ENCODE results near the gene LRR1.
"Not testable (repeated sequence)": the region's sequence is repeated elsewhere in the genome, so short reads cannot be mapped to it uniquely, and the experiment has no call there.

LRR1 gene

DNA sequence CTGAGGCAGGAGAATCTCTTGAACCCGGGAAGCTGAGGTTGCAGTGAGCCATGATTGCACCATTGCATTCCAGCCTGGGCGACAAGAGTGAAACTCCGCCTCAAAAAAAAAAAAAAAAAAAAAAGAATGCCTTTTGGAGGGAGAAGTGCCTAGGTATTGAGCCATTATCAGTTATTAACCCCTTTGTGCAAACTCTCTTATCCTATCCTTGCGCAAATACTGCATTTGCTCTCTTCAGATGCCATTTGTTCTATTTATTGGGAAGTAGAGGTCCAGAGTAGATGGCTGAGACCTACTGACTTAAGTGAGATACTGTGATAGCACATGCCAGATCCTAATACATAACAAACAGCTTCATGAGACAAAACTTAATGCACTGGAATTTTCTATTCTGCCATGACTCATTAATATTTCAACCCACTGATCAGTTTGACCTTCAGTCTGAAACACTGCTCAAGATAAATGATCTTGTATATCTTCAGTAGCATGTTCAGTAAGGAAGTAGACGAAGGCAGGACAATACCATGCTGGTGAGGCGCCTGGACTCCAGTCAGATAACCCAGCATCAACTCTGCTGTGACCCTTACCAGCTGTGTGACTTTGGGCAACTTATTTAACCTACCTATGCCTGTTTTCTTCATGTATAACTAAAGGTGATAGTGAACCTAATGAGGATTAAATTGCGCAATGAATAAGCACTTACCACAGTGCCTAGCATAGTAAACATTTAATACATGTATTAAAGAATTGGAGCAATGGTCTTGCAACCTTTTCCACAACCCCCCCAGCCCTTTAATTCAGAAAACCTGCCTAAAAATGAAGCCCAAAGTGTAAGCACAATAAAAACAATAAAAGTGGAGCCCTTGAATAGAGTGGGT, 42.0 kb downstream of the LRR1 start:
- no peak for DNase-seq (ENCODE audit: low spot score)
- TF ChIP-seq, protein P1, sequence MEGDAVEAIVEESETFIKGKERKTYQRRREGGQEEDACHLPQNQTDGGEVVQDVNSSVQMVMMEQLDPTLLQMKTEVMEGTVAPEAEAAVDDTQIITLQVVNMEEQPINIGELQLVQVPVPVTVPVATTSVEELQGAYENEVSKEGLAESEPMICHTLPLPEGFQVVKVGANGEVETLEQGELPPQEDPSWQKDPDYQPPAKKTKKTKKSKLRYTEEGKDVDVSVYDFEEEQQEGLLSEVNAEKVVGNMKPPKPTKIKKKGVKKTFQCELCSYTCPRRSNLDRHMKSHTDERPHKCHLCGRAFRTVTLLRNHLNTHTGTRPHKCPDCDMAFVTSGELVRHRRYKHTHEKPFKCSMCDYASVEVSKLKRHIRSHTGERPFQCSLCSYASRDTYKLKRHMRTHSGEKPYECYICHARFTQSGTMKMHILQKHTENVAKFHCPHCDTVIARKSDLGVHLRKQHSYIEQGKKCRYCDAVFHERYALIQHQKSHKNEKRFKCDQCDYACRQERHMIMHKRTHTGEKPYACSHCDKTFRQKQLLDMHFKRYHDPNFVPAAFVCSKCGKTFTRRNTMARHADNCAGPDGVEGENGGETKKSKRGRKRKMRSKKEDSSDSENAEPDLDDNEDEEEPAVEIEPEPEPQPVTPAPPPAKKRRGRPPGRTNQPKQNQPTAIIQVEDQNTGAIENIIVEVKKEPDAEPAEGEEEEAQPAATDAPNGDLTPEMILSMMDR (IDR thresholded peaks at IDR 0.05; ENCODE audit: extremely low read depth, missing control alignments), result no peak

DNA sequence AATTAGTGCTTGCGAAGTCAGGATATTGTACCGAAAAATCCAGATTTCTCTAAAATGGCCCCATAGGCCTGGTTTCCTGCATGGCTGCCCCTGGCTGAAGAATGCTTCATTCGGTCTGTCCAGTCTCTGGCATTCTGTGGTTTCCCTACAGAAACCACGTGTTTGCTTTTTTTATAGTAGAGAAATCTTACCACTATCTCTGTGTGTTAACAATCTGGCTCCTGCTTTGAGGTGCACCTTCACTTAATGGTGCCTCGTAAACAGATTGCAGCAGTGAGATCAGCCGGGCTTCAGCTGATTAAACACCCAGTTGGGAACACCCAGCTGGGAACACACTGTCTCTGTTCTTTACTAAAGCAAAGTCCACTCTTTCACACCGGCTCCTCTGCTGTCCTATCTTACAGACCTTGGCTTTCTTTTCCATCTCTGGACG, 43.0 kb downstream of the LRR1 start:
- DNase-seq (ENCODE audit: low spot score), result no peak
- TF ChIP-seq, protein P1 (IDR thresholded peaks at IDR 0.05; ENCODE audit: extremely low read depth, missing control alignments), result no peak

DNA sequence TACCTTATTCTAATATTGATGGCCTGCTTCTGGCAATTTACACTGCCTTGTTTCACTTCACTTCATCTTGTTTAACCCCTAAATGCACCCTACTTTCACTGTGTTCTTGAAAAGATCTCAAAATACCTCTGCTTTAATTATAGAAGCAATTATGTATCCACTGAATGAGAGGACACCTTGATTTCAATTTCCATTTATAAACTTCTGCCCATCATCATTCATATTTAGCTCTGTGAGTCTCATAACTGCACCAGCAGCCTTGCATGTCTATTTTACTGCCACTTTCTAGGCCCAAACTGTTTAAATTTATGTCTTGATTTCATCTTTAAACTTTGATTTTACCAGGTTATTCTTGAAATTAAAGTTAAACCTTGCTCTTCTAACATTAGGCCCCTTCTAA, 43.4 kb downstream of the LRR1 start:
- DNase-seq (ENCODE audit: low spot score), result no peak

DNA sequence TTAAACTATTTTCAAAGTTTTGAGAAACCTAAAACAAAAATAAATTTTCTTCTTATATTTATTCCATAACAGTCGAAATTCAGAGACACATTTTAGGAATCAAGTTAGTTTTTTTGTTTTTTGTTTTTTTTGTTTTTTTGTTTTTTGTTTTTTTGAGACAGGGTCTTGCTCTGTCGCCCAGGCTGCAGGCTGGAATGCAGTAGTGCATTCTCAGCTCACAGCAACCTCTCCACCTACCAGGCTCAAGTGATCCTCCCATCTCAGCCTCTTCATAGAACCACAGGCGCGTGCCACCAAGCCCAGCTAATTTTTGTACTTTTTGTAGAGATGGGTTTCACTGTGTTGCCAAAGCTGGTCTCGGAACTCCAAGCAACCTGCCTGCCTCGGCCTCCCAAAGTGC, 54.8 kb downstream of the LRR1 start:
- TF ChIP-seq, protein P1 (IDR thresholded peaks at IDR 0.05; ENCODE audit: extremely low read depth, missing control alignments), result no peak
- DNase-seq (ENCODE audit: low spot score), result no peak

More for the DNA sequence above, 43.4 kb downstream of the LRR1 start:
- TF ChIP-seq, protein P1 (IDR thresholded peaks at IDR 0.05; ENCODE audit: extremely low read depth, missing control alignments), result no peak

GRCh38 chr14:49654511-49654910, 55.8 kb downstream of the LRR1 start:
- DNase-seq (ENCODE audit: low spot score), result no peak
- TF ChIP-seq, protein P1 (IDR thresholded peaks at IDR 0.05; ENCODE audit: extremely low read depth, missing control alignments), result no peak

DNA sequence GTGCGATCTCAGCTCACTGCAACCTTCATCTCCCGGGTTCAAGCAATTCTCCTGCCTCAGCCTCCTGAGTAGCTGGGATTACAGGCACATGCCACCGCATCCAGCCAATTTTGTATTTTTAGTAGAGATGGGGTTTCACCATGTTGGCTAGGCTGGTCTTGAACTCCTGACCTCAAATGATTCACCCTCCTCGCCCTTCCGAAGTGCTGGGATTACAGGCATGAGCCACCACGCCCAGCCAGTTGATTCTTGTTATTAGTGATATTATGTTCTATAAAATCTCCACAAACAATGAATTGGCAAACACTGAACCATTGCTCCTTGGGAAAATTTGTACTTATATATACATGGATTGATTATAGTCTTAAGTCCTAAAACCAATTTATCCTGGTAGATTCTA, 58.8 kb downstream of the LRR1 start:
- DNase-seq (ENCODE audit: low spot score), result not testable (repeated sequence)

DNA sequence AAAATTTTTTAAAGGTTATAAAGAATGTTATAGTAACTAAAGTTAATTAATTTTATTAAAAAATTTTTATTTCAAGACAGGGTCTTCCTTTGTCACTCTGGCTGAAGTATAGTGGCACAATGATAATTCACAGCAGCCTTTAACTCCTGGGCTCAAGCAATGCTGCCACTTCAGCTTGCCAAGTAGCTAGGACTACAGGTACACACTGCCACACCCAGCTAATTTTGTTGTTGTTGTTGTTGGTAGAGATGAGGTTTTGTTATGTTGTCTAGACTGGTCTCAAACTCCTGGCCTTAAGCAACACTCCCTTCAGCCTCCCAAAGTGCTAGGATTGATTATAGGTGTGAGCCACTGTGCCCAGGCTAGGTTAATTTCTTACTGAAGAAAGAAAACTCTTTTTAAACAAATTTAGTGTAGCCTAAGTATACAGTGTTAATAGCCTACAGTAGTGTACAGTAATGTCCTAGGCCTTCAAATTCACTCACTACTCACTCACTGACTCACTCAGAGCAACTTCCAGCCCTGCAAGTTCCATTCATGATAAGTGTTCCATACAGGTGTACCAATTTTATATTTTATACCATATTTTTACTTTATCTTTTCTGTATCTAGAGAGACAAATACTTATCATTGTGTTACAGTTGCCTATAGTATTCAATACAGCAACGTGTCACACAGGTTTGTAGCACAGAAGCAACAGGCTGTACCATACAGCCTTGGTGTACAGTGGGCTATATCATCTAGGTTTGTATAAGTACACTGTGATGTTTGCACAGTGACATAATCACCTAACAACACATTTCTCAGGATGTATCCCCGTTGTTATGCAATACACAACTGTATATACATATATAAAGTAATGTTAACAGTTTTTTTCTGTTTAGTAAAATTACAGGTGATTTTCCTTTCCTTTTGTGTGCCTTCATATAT, 61.1 kb downstream of the LRR1 start:
- TF ChIP-seq, protein P1 (IDR thresholded peaks at IDR 0.05; ENCODE audit: extremely low read depth, missing control alignments), result no peak
- no peak for DNase-seq (ENCODE audit: low spot score)

Measured in GM20000 (cell line).